ENCODE results near the gene KLHL25.

KLHL25 gene

GRCh38 chr15:85748176-85748575 lies 46.5 kb downstream of the KLHL25 start:
- no peak for DNase-seq (ENCODE audit: low read depth in 2 of 2)

- no peak for DNase-seq (ENCODE audit: low read depth in 2 of 2)
Observed at GRCh38 chr15:85746641-85747040, 48.1 kb downstream of the KLHL25 start.

GRCh38 chr15:85745525-85746150 lies 49.1 kb downstream of the KLHL25 start:
- DNase-seq (ENCODE audit: low read depth in 2 of 2) = no peak

GRCh38 chr15:85745023-85745422 lies 49.7 kb downstream of the KLHL25 start:
- no peak for DNase-seq (ENCODE audit: low read depth in 2 of 2)

GRCh38 chr15:85744579-85744978 lies 50.1 kb downstream of the KLHL25 start:
- no peak for DNase-seq (ENCODE audit: low read depth in 2 of 2)

GRCh38 chr15:85743392-85744055 lies 51.2 kb downstream of the KLHL25 start:
- DNase-seq (ENCODE audit: low read depth in 2 of 2) = no peak

- no peak for DNase-seq (ENCODE audit: low read depth in 2 of 2)
Observed at GRCh38 chr15:85742186-85742821, 52.4 kb downstream of the KLHL25 start.

- DNase-seq (ENCODE audit: low read depth in 2 of 2) = no peak
Observed at GRCh38 chr15:85741662-85742061, 53.1 kb downstream of the KLHL25 start.

GRCh38 chr15:85741021-85741421 lies 53.7 kb downstream of the KLHL25 start:
- no peak for DNase-seq (ENCODE audit: low read depth in 2 of 2)

GRCh38 chr15:85737061-85737460 lies 57.7 kb downstream of the KLHL25 start:
- no peak for DNase-seq (ENCODE audit: low read depth in 2 of 2)

GRCh38 chr15:85733416-85733815 lies 61.3 kb downstream of the KLHL25 start:
- no peak for DNase-seq (ENCODE audit: low read depth in 2 of 2)

GRCh38 chr15:85730001-85730820 lies 64.5 kb downstream of the KLHL25 start:
- DNase-seq (ENCODE audit: low read depth in 2 of 2) = no peak

GRCh38 chr15:85727068-85727467 lies 67.7 kb downstream of the KLHL25 start:
- DNase-seq (ENCODE audit: low read depth in 2 of 2) = no peak

GRCh38 chr15:85726454-85726853 lies 68.3 kb downstream of the KLHL25 start:
- no peak for DNase-seq (ENCODE audit: low read depth in 2 of 2)

GRCh38 chr15:85725564-85725963 lies 69.2 kb downstream of the KLHL25 start:
- no peak for DNase-seq (ENCODE audit: low read depth in 2 of 2)

- no peak for DNase-seq (ENCODE audit: low read depth in 2 of 2)
Observed at GRCh38 chr15:85725019-85725418, 69.7 kb downstream of the KLHL25 start.

- no peak for DNase-seq (ENCODE audit: low read depth in 2 of 2)
Observed at GRCh38 chr15:85723960-85724945, 70.5 kb downstream of the KLHL25 start.

GRCh38 chr15:85722374-85723152 lies 72.2 kb downstream of the KLHL25 start:
- DNase-seq (ENCODE audit: low read depth in 2 of 2) = no peak

- DNase-seq (ENCODE audit: low read depth in 2 of 2) = no peak
Observed at GRCh38 chr15:85718981-85719380, 75.7 kb downstream of the KLHL25 start.

- DNase-seq (ENCODE audit: low read depth in 2 of 2) = no peak
Observed at GRCh38 chr15:85718271-85718971, 76.3 kb downstream of the KLHL25 start.

Measured in stimulated activated CD8-positive, alpha-beta memory T cell treated with anti-CD3 and anti-CD28 coated beads, Interleukin-7, amount 100 ng/mL, for 1 hour (primary cell).